Posterior cingulate gyrus (tissue), 11 donors: ENCODE results near the gene CGN.
"Not testable (repeated sequence)": the region's sequence is repeated elsewhere in the genome, so short reads cannot be mapped to it uniquely, and the experiment has no call there.

Source experiments
- DNase-seq, 10 donors: peaks; one replicate each; pipeline versions ENCODE4 v3.0.0 to v3.0.0-alpha.2; 2020 to 2021; ENCODE audit warnings: mixed read lengths in 3 of 10
- intact Hi-C: fragments of 100-400 bp; cut with DNase I; formaldehyde crosslinking; loops from one replicate; pipeline ENCODE4 v1.15.1; 2023

CGN gene

GRCh38 chr1:151520359-151520758 lies 9.2 kb downstream of the CGN start:
- DNase-seq: no peak
- intact Hi-C loops: no loop called here

- intact Hi-C loops, DNase-seq: not testable (repeated sequence)
Observed at GRCh38 chr1:151522427-151522826, 11.2 kb downstream of the CGN start.

- DNase-seq: no peak
- intact Hi-C loops: no loop called here
Observed at GRCh38 chr1:151523326-151523725, 12.1 kb downstream of the CGN start.

- no peak for DNase-seq
- intact Hi-C loops: no loop called here
Observed at GRCh38 chr1:151524736-151525135, 13.5 kb downstream of the CGN start.

GRCh38 chr1:151526735-151527525 lies 15.7 kb downstream of the CGN start:
- DNase-seq: no peak

GRCh38 chr1:151529211-151529702 lies 18.1 kb downstream of the CGN start:
- intact Hi-C loops: no loop called here
- no peak for DNase-seq

More at GRCh38 chr1:151526735-151527525, 15.7 kb downstream of the CGN start:
- intact Hi-C loops: no loop called here

GRCh38 chr1:151529781-151530180 lies 18.6 kb downstream of the CGN start:
- intact Hi-C loops: loop anchor here (10.0 kb wide), 1 partner anchor 305 kb away; the partner anchor contains the start of genes C2CD4D and RORC
- no peak for DNase-seq

- intact Hi-C loops: loop anchor here (10.0 kb wide), 1 partner anchor 304 kb away; the partner anchor contains the start of genes C2CD4D and RORC
- no peak for DNase-seq
Observed at GRCh38 chr1:151530461-151530860, 19.3 kb downstream of the CGN start.

GRCh38 chr1:151533870-151534269 lies 22.7 kb downstream of the CGN start:
- no peak for DNase-seq
- intact Hi-C loops: loop anchor here (10.0 kb wide), 1 partner anchor 301 kb away; the partner anchor contains the start of genes C2CD4D and RORC

GRCh38 chr1:151534662-151535278 lies 23.6 kb downstream of the CGN start:
- intact Hi-C loops: loop anchor here (5.0 to 10.0 kb wide), 2 partner anchors 203 to 300 kb away; partner anchors contain the start of genes C2CD4D and RORC
- DNase-seq: peak; percentile 48 to 97 (median 82)

GRCh38 chr1:151535326-151536271 lies 24.4 kb downstream of the CGN start:
- no peak for DNase-seq
- intact Hi-C loops: loop anchor here (5.0 to 10.0 kb wide), 2 partner anchors 202 to 299 kb away; partner anchors contain the start of genes C2CD4D and RORC

GRCh38 chr1:151536499-151536898 lies 25.3 kb downstream of the CGN start:
- no peak for DNase-seq
- intact Hi-C loops: loop anchor here (5.0 to 10.0 kb wide), 2 partner anchors 201 to 298 kb away; partner anchors contain the start of genes C2CD4D and RORC

GRCh38 chr1:151537112-151537511 lies 25.9 kb downstream of the CGN start:
- DNase-seq: no peak
- intact Hi-C loops: loop anchor here (5.0 to 10.0 kb wide), 2 partner anchors 200 to 298 kb away; partner anchors contain the start of genes C2CD4D and RORC

GRCh38 chr1:151539321-151540020 lies 28.3 kb downstream of the CGN start:
- intact Hi-C loops: loop anchor here (5.0 to 10.0 kb wide), 2 partner anchors 198 to 295 kb away; partner anchors contain the start of genes C2CD4D and RORC
- DNase-seq: peak in 9 of 10 donors; percentile 22 to 92 (median 39)

GRCh38 chr1:151540021-151540981 lies 29.1 kb downstream of the CGN start, which contains the start of gene TUFT1:
TUFT1 (plus strand) TSS chr1:151540309; CDS start chr1:151540367, 58 bp downstream.
- peak; percentile 79 to 99 (median 91) for DNase-seq
- intact Hi-C loops: no loop called here

- intact Hi-C loops: no loop called here
- DNase-seq: peak in 1 of 10 donors; percentile 41
Observed at GRCh38 chr1:151540982-151541377, 29.8 kb downstream of the CGN start.

- intact Hi-C loops: no loop called here
- DNase-seq: no peak
Observed at GRCh38 chr1:151541752-151542151, 30.6 kb downstream of the CGN start.

- DNase-seq: no peak
- intact Hi-C loops: no loop called here
Observed at GRCh38 chr1:151542710-151543129, 31.5 kb downstream of the CGN start.
